ENCODE results near the gene EBPL. TPM values are rescaled to one million over a fixed set of nuclear protein-coding genes. Genes with fewer than 3 reads are reported as not detected.

Gene EBPL
- total and polyA plus RNA-seq, 8 donors = 36.5 to 307 (median 65.1) TPM

- Histone ChIP-seq H3K27me3 (no peaks in the 10 kb centered on the region), H3K4me1 (peaks cover 0 to 9% (median 0%) of the 10 kb centered on the region in 4 donors), H3K27ac (no peak overlapping the region), H3K4me3 (no peak overlapping the region), H3K9me3 (no peaks in the 10 kb centered on the region), H3K36me3 (peaks cover 6 to 29% (median 28%) of the 10 kb centered on the region in 4 donors)
- intact Hi-C loops (cut with DNase I; ENCODE audit: low total_unique reads) = no loop called here
- TF ChIP-seq POLR2AphosphoS5 (IDR thresholded peaks at IDR 0.05) (no peak), POLR2A (IDR thresholded peaks at IDR 0.05) (no peak), EP300 (IDR thresholded peaks at IDR 0.05) (no peak)
- TF ChIP-seq, protein P1, sequence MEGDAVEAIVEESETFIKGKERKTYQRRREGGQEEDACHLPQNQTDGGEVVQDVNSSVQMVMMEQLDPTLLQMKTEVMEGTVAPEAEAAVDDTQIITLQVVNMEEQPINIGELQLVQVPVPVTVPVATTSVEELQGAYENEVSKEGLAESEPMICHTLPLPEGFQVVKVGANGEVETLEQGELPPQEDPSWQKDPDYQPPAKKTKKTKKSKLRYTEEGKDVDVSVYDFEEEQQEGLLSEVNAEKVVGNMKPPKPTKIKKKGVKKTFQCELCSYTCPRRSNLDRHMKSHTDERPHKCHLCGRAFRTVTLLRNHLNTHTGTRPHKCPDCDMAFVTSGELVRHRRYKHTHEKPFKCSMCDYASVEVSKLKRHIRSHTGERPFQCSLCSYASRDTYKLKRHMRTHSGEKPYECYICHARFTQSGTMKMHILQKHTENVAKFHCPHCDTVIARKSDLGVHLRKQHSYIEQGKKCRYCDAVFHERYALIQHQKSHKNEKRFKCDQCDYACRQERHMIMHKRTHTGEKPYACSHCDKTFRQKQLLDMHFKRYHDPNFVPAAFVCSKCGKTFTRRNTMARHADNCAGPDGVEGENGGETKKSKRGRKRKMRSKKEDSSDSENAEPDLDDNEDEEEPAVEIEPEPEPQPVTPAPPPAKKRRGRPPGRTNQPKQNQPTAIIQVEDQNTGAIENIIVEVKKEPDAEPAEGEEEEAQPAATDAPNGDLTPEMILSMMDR (IDR thresholded peaks at IDR 0.05) = no peak
- WGBS, 5 donors = 84 to 96% (median 91%) methylated on average over 12 of the region's 12 CpGs
- peak in 1 of 2 donors; percentile 9 for DNase-seq
These were observed 42.1 kb upstream of the EBPL start for GRCh38 chr13:49733181-49733951.

- intact Hi-C loops (cut with DNase I; ENCODE audit: low total_unique reads) = no loop called here
- TF ChIP-seq, protein P1 (IDR thresholded peaks at IDR 0.05) = no peak
- TF ChIP-seq EP300 (IDR thresholded peaks at IDR 0.05) (no peak), POLR2AphosphoS5 (IDR thresholded peaks at IDR 0.05) (no peak), POLR2A (IDR thresholded peaks at IDR 0.05) (no peak)
- H3K27ac ChIP-seq = no peak overlapping the region
- peaks cover 0 to 9% (median 0%) of the 10 kb centered on the region in 4 donors for H3K4me1 ChIP-seq
- H3K27me3 ChIP-seq = no peaks in the 10 kb centered on the region
- no peaks in the 10 kb centered on the region for H3K9me3 ChIP-seq
- DNase-seq = peak in 1 of 2 donors; percentile 9
- no peak overlapping the region for H3K4me3 ChIP-seq
- peaks cover 6 to 41% (median 39%) of the 10 kb centered on the region in 4 donors for H3K36me3 ChIP-seq
These were observed 40.5 kb upstream of the EBPL start for GRCh38 chr13:49731766-49732165.

DNA sequence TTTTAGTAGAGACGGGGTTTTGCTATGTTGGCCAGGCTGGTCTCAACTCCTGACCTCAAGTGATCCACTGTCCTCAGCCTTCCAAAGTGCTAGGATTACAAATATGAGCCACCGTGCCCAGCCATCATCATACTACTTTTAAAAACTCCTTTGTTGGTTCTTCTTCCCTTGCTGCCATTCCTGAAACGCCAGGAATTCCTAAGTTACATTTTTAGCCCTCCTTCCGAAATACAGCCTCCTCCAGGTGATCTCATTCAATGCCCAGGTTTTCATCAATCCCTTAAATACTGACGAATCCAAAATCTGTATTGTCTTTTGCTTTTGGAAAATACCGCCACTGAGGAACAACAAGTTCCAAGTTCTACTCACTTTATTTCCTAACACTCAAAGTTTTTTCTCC, 25.3 kb upstream of the EBPL start:
- intact Hi-C loops (cut with DNase I; ENCODE audit: low total_unique reads) = no loop called here
- DNase-seq = no peak
- 96 to 97% (median 96%) methylated on average over 6 of the region's 6 CpGs for WGBS, 5 donors
- no peak overlapping the region for H3K4me3 ChIP-seq
- H3K9me3 ChIP-seq = peaks cover 0 to 23% (median 7%) of the 10 kb centered on the region in 4 donors
- H3K4me1 ChIP-seq = no peaks in the 10 kb centered on the region
- no peaks in the 10 kb centered on the region for H3K27me3 ChIP-seq
- TF ChIP-seq, protein P1 (IDR thresholded peaks at IDR 0.05) = no peak
- TF ChIP-seq POLR2A (IDR thresholded peaks at IDR 0.05) (no peak), POLR2AphosphoS5 (IDR thresholded peaks at IDR 0.05) (no peak), EP300 (IDR thresholded peaks at IDR 0.05) (no peak)
- peaks cover 21 to 77% (median 70%) of the 10 kb centered on the region in 4 donors for H3K36me3 ChIP-seq
- H3K27ac ChIP-seq = no peak overlapping the region

DNA sequence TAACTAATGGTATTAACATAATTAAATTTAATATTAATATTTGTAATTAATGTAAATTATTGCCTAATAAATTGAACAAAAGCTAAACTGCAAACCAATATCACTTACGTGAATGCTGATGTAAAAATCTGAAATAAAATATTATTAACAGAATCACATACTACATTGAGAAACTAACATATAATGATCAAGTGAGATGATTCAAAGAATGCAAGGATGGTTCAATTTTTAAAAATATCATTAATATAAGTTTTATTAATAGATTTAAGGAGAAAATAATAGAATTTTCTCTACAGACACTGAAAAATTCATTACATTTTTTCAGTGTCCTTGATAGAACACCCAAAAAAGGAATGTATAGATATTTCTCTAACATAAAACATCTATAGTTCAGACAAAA, 23.5 kb upstream of the EBPL start:
- H3K36me3 ChIP-seq = peaks cover 7 to 75% (median 63%) of the 10 kb centered on the region in 4 donors
- no peak overlapping the region for H3K4me3 ChIP-seq
- H3K4me1 ChIP-seq = peaks cover 0 to 7% (median 0%) of the 10 kb centered on the region in 4 donors
- DNase-seq = no peak
- TF ChIP-seq, protein P1 (IDR thresholded peaks at IDR 0.05) = no peak
- TF ChIP-seq POLR2A (IDR thresholded peaks at IDR 0.05) = no peak
- no peak for TF ChIP-seq EP300 (IDR thresholded peaks at IDR 0.05)
- TF ChIP-seq POLR2AphosphoS5 (IDR thresholded peaks at IDR 0.05) = no peak
- H3K27me3 ChIP-seq = no peaks in the 10 kb centered on the region
- intact Hi-C loops (cut with DNase I; ENCODE audit: low total_unique reads) = no loop called here
- H3K27ac ChIP-seq = no peak overlapping the region
- peaks cover 0 to 23% (median 7%) of the 10 kb centered on the region in 4 donors for H3K9me3 ChIP-seq
- 96 to 100% (median 99%) methylated on average over 1 of the region's 1 CpG for WGBS, 5 donors
